HUDEP-2 (cell line): Measurements from ENCODE around the gene CFHR5.
"Not testable (repeated sequence)": the region's sequence is repeated elsewhere in the genome, so short reads cannot be mapped to it uniquely, and the experiment has no call there.

Experiments
- DNase-seq, 76 experiments: peaks; one replicate each; lab custom pipeline; 2025; ENCODE audit not compliant: unreplicated experiment in 76 of 76; lab: John Stamatoyannopoulos, UW

Gene CFHR5

DNA sequence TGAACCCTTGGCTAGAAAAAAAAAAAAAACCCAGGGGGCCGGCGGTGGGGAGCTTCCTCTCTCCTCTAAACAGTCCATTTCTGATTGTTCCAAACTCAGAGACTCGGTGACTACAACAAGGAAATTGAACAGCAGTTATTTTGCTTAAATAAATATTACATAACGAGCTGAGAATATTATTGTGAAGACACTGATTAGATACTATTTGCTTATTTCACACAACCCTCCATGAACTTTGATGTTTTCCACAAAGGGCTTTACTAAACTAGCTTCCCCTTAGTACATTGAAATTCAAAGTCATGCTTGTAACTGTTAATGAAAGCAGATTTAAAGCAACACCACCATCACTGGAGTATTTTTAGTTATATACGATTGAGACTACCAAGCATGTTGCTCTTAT is at the start of gene CFHR5:
CFHR5 (plus strand) TSS at position 279 of the 400 bp plus-strand sequence; CDS start at position 388, 109 bp downstream.
- no peak for DNase-seq

DNA sequence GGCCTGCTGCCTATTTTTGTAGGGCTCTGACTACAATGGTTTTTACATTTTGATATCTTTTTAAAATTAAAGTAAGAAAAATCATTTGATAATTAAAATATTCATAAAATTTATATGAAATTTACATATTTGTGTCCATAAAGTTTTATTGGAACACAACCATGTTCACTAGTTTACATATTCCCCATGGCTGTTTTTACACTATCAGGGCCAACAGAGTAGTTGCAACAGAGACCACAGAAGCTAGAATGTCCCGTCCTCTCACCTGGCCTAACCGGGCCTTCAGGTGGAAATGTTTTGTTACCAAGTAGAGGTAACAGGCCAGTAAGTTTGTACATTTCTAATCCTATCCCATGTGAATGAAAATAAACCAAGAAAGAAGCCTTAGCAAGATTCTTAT is 44.5 kb upstream of the CFHR5 start:
- DNase-seq = not testable (repeated sequence)

DNA sequence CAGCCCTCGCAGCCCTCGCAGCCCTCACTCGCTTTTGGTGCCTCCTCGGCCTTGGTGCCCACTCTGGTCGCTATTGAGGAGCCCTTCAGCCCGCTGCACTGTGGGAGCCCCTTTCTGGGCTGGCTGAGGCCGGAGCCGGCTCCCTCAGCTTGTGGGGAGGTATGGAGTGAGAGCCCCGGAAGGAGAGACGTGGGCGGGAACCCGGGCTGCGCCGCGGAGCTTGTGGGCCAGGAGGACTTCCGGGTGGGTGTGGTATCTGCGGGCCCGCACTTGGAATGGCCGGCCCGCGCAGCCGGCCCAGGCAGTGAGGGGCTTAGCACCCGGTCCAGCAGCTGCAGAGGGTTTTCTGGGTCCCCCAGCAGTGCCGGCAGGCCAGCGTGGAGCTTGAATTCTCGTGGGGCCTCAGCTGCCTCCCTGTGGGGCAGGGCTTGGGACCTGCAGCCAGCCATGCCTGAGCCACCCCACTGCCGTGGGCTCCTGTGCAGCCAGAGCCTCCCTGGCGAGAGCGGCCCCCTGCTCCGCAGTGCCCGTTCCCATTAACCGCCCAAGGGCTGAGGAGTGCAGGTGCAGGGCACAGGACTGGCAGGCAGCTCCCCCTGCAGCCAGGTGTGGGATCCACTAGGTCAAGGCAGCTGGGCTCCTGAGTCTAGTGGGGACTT is 43.7 kb upstream of the CFHR5 start:
- no peak for DNase-seq

DNA sequence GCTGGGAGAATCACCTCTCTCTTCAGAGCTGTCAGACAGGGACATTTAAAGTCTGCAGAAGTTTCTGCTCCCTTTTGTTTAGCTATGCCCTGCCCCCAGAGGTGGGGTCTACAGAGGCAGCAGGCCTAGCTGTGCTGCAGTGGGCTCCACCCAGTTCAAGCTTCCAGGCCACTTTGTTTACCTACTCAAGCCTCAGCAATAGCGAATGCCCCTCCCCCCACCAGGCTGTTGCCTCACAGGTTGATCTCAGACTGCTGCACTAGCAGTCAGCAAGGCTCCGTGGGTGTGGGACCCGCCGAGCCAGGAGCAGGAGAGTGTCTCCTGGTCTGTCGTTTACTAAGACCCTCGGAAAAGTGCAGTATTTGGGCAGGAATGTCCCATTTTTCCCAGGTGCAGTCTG is 35.9 kb upstream of the CFHR5 start:
- not testable (repeated sequence) for DNase-seq

DNA sequence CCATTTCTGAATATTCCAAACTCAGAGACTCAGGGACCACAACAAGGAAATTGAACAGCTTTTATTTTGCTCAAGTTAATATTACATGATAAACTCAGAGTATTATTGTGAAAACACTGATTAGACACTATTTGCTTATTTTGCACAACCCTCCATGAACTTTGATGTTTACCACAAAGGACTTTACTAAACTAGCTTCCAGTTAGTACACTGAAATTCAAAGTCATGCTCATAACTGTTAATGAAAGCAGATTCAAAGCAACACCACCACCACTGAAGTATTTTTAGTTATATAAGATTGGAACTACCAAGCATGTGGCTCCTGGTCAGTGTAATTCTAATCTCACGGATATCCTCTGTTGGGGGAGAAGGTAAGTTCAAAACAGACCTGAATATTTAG is 33.8 kb upstream of the CFHR5 start, which contains the start of gene CFHR2:
CFHR2 (plus strand) TSS at position 171 of the 400 bp plus-strand sequence; CDS start at position 314, 143 bp downstream.
- DNase-seq = not testable (repeated sequence)

DNA sequence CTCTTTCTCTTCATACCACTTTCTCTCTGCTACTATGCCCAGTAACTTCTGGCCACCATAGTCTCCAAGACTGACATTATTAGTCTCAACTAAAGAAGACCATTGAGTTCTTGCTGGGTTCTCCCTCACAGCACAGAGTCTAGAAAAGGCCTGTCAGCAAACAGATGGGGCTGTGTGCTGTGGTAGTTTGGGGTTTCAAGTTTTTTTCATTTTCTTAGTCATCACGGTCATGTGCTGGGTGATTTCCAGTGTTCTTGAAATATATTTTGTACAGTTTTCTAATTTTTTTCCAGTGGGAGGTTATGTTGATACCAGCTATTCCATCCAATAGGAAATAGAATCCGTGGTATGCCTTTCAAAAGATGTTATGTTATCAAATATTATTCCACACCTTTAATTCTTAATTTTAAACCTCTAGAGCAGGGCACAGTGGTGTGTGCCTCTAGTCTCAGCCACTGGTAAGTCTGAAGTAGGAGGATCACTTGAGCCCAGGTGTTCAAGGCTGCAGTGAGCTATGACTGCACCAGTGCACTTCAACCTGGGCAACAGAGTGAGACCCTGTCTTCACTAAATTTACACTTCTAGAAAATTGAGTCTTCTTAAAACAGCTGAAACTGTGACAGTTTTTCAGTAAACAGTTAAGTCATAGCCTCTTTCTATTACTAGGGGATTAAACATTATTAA is 25.5 kb upstream of the CFHR5 start:
- DNase-seq = no peak

DNA sequence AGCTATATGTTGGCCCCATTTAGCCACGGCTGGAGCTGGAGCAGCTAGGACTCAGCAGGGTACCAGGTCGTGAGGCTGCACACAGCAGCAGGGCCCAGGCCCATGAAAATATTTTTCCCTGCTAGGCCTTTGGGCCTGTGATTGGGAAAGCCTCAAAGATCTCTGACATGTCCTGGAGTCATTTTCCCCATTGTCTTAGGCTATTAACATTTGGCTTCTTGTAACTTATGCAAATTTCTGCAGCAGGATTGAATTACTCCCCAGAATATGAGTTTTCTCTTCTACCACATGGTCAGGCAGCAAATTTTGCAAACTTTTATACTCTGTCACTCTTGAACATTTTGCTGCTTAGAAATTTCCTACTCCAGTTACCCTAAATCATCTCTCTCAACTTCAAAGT is 22.6 kb upstream of the CFHR5 start:
- DNase-seq = no peak

DNA sequence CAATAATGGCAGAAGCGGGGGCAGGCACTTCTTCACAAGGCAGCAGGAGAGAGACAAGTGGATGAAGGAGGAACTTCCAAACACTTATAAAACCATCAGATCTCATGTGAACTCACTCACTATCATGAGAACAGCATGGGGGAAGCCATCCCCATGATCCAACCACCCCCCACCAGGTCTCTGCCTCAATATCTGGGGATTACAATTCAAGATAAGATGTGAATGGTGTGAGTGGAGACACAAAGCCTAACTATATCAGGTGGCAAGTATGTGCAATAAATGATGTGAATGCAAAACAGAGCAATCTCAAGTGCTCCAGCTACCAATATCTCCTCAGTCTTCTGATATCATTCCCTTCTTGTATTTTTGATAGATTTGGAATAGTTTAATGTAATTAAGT is 21.4 kb upstream of the CFHR5 start:
- DNase-seq = no peak

DNA sequence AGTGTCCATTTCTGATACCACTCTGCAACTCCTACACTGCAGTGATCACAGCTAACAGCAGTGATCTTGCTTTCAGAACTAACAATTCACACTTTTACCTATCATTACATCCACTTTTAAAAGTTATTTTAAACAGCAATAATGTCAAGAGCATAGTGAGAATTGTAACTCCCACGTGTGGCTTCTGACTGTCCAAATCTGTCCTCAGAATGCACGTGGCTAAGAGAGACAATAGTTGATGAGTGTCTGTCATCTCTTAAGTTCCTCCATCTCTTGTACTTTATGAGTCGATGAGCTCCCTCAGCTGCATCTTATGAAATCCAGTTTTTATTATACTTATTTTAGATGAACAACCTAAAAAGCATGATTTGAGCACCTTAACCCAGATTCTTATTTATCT is 16.5 kb upstream of the CFHR5 start:
- DNase-seq = no peak

DNA sequence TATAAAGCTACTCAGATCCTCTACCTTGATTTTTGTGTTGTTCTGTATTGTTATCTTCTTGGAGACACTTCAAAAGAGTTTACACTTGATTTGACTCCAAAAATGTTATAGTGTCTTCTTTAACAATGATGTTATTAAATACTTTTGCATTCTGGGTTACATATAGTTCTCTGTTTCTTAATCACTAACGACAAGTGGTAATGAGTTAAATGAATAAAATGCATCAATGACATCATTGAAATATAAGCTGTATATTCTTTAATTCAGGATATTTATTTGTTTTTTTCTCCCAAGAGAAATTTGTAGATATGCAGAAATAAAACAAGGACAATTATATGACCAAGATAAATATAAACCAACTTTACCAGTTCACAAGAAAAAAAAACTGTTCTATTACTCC is 7.2 kb upstream of the CFHR5 start:
- DNase-seq = no peak

DNA sequence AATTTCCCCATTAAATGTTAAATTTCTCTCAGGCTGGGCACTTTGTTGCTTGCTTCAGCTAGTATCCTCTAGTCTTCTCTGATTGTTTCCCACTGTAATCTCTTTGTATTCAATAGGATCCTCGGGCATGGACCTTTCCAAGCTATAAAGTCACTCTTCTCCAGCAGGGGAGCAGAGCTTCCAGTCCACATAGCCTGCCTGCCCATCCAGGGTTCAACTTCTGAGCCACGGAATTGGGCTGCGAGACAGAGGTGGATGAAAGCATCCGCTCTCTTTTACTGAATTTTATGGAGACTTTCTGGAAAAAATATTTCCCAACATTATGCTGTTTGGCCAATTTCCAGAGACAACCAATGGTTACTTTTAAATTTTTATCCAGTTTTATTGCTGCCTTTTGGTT is 1.1 kb upstream of the CFHR5 start:
- no peak for DNase-seq

DNA sequence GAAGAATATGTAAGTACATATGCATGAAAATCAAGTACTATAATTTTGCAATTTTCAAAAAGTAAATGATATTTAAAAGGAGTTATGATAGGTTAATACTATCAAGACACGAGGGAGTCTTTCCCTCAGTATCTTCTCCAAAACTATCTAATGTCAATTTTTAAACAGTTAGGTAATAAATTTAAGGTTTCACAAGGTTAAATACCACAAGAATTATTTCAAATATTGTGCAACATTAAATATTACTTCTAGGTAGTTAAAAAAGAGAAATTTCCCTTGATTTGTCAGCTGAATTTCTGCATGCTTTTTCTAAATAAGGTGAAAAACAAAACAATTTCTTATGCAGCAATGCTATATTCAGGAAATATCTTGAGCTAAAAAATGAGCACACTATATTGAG is 3.5 kb downstream of the CFHR5 start:
- DNase-seq = no peak

DNA sequence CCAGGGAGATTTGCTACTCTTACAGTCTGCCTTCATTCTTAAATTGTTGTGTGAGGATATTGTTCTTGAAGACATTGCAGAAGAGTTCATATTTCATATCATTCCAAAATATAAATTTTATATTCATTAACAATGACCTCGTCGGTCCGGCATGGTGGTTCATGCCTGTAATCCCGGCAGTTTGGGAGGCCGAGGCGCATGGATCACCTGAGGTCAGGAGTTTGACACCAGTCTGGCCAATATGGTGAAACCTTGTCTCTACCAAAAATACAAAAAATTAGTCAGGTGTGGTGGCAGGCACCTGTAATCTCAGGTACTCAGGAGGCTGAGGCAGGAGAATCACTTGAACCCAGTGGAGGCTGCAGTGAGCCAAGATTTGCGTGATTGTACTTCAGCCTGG is 4.9 kb downstream of the CFHR5 start:
- DNase-seq = not testable (repeated sequence)

DNA sequence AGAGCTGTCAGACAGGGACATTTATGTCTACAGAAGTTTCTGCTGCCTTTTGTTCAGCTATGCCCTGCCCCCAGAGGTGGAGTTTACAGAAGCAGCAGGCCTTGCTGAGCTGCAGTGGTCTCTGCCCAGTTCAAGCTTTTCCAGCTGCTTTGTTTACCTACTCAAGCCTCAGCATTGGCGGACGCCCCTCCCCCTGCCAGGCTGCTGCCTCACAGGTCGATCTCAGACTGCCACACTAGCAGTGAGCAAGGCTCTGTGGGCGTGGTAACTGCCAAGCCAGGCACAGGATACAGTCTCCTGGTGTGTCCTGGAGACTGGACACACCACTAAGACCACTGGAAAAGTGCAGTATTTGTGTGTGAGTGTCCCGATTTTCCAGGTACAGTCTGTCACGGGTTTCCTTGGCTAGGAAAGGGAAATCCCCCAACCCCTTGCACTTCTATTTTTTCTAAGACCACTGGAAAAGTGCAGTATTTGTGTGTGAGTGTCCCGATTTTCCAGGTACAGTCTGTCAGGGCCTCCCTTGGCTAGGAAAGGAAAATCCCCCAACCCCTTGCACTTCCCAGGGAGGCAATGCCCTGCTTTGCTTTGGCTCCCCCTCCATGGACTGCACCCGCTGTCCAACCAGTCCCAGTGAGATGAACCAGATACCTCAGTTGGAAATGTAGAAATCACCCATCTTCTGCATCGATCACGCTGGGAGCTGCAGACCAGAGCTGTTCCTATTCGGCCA is 14.7 kb downstream of the CFHR5 start:
- DNase-seq = not testable (repeated sequence)

DNA sequence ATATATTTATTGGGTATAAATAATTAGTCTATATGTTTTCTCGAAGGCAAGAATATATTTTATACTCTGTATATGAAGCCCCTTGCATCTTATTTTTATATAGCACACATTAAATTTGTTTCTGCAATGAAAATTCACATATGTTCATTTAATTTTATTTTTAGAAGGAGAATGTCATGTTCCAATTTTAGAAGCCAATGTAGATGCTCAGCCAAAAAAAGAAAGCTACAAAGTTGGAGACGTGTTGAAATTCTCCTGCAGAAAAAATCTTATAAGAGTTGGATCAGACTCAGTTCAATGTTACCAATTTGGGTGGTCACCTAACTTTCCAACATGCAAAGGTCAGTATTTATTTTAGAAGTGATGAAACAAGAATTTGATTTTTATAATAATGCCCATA is 16.6 kb downstream of the CFHR5 start:
- no peak for DNase-seq

DNA sequence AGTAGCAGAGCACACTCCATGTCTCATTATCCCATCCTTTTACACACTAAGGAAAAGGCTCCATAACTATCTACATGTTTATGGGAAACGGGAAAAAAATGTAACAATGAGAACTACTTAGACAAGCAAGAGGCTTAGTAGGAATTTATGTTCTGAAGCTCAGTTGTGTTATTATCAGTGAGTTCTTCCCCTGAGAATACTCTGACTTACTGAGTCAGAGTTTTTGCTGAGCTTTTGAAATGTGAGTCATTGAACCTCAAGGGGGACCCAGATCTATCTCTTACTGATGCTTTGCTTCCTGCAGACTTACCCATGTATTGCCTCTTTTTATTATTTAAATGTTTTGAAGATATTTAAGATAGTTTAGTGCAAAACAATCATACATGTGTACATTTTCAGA is 20.1 kb downstream of the CFHR5 start:
- no peak for DNase-seq

DNA sequence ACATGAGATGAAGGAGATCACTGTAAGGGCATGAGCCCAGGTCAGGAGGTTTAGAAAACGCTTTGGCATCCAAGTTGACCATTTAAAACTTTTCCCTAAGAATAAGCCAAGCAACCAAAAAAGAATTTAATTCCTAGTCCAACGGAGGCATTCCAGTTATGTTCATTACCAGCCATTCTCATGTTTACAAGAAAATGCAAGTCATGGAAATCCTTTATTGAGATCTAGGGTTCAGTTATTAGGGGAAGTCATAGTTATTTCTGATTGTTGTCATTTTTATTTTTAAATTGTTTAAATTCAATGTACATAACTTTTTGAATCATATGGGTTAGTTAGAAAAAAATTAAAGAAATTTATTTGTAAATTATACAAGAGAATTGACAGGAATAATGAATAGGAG is 24.5 kb downstream of the CFHR5 start:
- no peak for DNase-seq

DNA sequence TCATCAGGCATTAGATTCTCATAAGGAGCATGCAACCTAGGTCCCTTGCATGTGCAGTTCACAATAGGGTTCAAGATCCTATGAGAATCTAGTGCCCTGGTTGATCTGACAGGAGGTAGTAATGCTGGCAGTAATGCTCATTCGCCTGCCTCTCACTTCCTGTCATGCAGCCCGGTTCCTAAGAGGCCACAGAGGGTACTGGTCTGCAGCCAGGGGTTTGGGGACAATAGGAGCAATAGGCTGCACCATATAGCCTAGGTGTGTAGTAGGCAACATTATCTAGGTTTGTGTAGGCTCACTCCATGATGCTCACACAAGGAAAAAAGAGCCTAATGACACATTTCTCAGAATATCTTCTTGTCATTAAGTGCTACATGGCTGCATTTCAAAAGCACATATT is 25.8 kb downstream of the CFHR5 start:
- DNase-seq = no peak

DNA sequence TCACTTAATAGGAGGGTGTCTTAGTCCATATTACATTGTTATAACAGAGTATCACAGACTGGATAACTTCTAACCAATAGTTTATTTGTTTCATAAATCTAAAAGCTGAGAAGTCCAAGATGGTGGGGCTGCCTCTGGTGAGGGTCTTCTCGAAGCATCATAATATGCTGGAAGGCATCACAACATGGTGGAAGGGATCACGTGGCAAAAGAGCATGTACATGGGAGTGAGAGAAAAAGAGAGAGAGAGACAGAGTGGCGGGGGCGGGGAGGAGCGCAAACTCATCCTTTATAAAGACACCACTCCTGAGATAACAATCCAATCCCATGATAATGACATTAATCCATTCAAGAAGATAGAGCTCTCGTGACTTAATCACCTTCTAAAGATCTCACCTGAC is 31.5 kb downstream of the CFHR5 start:
- DNase-seq = no peak

DNA sequence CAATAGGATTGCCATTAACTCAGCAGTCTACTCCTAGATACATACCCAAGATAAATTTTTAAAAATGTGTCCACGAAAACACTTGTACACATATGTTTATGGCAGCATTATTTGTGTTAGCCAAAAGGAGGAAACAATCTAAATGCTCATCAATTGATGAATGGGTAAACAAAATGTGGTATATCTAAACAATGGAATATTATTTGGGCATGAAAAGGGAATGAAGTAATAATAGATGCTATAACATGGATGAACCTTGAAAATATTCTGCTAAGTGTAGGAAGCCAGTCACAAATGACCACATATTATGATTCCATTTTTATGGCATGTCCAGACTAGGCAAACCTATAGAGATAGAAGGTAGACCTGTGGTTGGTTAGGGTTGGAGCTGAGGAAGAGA is 34.3 kb downstream of the CFHR5 start:
- no peak for DNase-seq

DNA sequence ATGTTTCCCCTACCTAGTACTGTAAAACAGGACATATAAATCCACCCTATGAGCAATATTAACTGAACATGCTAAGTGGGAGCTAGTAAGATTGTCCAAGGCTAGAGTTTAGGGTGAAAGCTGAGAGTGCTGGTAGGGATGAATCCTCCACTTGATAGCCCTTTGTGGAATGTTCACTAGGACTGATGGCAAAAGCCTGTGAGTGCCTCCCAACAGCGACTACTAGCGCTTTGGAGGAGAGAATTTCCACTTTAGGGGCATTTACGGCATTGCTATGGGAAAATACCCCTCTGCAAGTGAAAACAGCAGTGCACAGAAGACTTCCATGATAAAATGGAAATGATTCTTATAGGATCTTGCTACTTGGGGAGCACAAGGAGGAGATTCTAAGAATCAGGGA is 35.9 kb downstream of the CFHR5 start:
- no peak for DNase-seq

DNA sequence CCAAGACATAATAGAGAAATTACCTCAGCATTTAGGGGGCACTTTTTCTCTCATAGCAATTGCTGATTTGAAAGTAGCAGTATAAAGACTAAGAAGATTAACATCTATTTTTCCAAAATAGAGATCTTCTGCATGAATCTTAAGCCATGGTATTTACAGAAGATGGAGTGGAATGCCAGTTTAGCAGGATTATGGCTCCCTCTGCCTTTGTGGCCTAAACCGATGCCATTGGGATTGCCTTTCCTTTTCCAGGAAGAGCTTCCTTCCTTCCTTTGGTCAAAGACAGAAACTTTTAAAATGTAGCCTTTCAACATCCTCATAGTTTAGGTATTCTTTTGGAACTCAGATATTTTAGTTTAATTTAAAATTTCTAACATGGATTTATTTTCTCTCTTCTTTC is 39.4 kb downstream of the CFHR5 start:
- no peak for DNase-seq
